Measurements from ENCODE around the gene CASTOR2.
A peak's percentile ranks its signal among the peaks of the same experiment; 100 is the strongest.
"Not testable (repeated sequence)": the region's sequence is repeated elsewhere in the genome, so short reads cannot be mapped to it uniquely, and the experiment has no call there.

CASTOR2 gene

GRCh38 chr7:74996361-74996760 lies 31.9 kb downstream of the CASTOR2 start:
- DNase-seq = not testable (repeated sequence)

- not testable (repeated sequence) for DNase-seq
Observed at GRCh38 chr7:74997811-74998210, 33.3 kb downstream of the CASTOR2 start.

GRCh38 chr7:75001356-75001755 lies 36.9 kb downstream of the CASTOR2 start:
- not testable (repeated sequence) for DNase-seq

GRCh38 chr7:75010036-75010435 lies 45.5 kb downstream of the CASTOR2 start:
- DNase-seq = no peak

- DNase-seq = no peak
Observed at GRCh38 chr7:75017832-75018231, 53.3 kb downstream of the CASTOR2 start.

- no peak for DNase-seq
Observed at GRCh38 chr7:75018570-75019364, 54.3 kb downstream of the CASTOR2 start.

- DNase-seq = no peak
Observed at GRCh38 chr7:75019800-75020199, 55.3 kb downstream of the CASTOR2 start.

- no peak for DNase-seq
Observed at GRCh38 chr7:75024922-75025321, 60.4 kb downstream of the CASTOR2 start.

- no peak for DNase-seq
Observed at GRCh38 chr7:75028299-75028698, 63.8 kb downstream of the CASTOR2 start.

GRCh38 chr7:75033064-75033463 lies 68.6 kb downstream of the CASTOR2 start:
- DNase-seq = no peak

- DNase-seq = no peak
Observed at GRCh38 chr7:75033826-75034225, 69.3 kb downstream of the CASTOR2 start.

- no peak for DNase-seq
Observed at GRCh38 chr7:75038508-75038907, 74.0 kb downstream of the CASTOR2 start.

GRCh38 chr7:75039166-75039565 lies 74.7 kb downstream of the CASTOR2 start:
- no peak for DNase-seq

- DNase-seq = no peak
Observed at GRCh38 chr7:75039709-75040108, 75.2 kb downstream of the CASTOR2 start.

GRCh38 chr7:75040512-75040911 lies 76.0 kb downstream of the CASTOR2 start:
- DNase-seq = no peak

GRCh38 chr7:75042286-75042685 lies 77.8 kb downstream of the CASTOR2 start:
- peak; percentile 18 for DNase-seq

GRCh38 chr7:75042831-75043703 lies 78.6 kb downstream of the CASTOR2 start:
- no peak for DNase-seq

GRCh38 chr7:75045881-75046280 lies 81.4 kb downstream of the CASTOR2 start:
- DNase-seq = no peak

GRCh38 chr7:75048435-75049379 lies 84.2 kb downstream of the CASTOR2 start:
- no peak for DNase-seq

- no peak for DNase-seq
Observed at GRCh38 chr7:75049817-75050216, 85.3 kb downstream of the CASTOR2 start.

- DNase-seq = no peak
Observed at GRCh38 chr7:75050501-75050900, 86.0 kb downstream of the CASTOR2 start.

GRCh38 chr7:75054744-75055143 lies 90.2 kb downstream of the CASTOR2 start:
- peak; percentile 61 for DNase-seq

- no peak for DNase-seq
Observed at GRCh38 chr7:75055155-75055554, 90.7 kb downstream of the CASTOR2 start.

All from midbrain (tissue), 1 donor.